A673 (cell line): ENCODE measurements around the gene GPR160. TPM values are rescaled to one million over a fixed set of nuclear protein-coding genes. Genes with fewer than 3 reads are reported as not detected.

Experiments
- BruUV-seq: library from RNA; stranded (reverse); fragments of 400-500 nt; replicated peaks from 2 replicates; lab custom pipeline; 2021; lab: Mats Ljungman, UMichigan
- CTCF ChIA-PET: fragments of 300-600 bp; sonication (Branson Sonifier 250); formaldehyde crosslinking; loops from one replicate; lab custom pipeline; 2022; ENCODE audit warnings: antibody characterized with exemption; lab: Charles Lee
- POLR2A ChIA-PET: fragments of 300-600 bp; sonication (Branson Sonifier 250); formaldehyde crosslinking; loops from one replicate; lab custom pipeline; 2022; ENCODE audit warnings: antibody characterized with exemption; ENCODE audit not compliant: low non-redundant PET; lab: Charles Lee
- DNase-seq: peaks from one replicate; pipeline ENCODE4 v3.0.0-alpha.2; 2015; ENCODE audit warnings: low spot score
- H3K27ac ChIP-seq: fragments of 200-600 bp; sonication (generic); 2 replicates; pipeline ENCODE4 v1.5.1; 2016; ENCODE audit warnings: mixed run types, low read depth, mild to moderate bottlenecking, mixed read lengths, antibody characterized with exemption, low read length; ENCODE audit not compliant: poor library complexity, severe bottlenecking
- H3K27me3 ChIP-seq: fragments of 200-600 bp; sonication (generic); replicated peaks from 2 replicates; pipeline ENCODE4 v1.6.1; 2017; ENCODE audit warnings: mixed run types, low read depth, mild to moderate bottlenecking, mixed read lengths, antibody characterized with exemption, low read length; ENCODE audit not compliant: insufficient read depth, poor library complexity
- H3K36me3 ChIP-seq: fragments of 200-600 bp; sonication (generic); 2 replicates; pipeline ENCODE4 v1.6.1; 2016; ENCODE audit warnings: mixed run types, mild to moderate bottlenecking, mixed read lengths, antibody characterized with exemption, low read length; ENCODE audit not compliant: insufficient read depth, poor library complexity, severe bottlenecking
- H3K4me1 ChIP-seq: fragments of 200-600 bp; sonication (generic); 2 replicates; pipeline ENCODE4 v1.6.1; 2017; ENCODE audit warnings: mixed run types, mild to moderate bottlenecking, mixed read lengths, antibody characterized with exemption, low read length; ENCODE audit not compliant: insufficient read depth, poor library complexity, severe bottlenecking
- H3K4me3 ChIP-seq: fragments of 200-600 bp; sonication (generic); 2 replicates; pipeline ENCODE4 v1.5.1; 2016; ENCODE audit warnings: low read depth, mixed run types, mild to moderate bottlenecking, mixed read lengths, low read length; ENCODE audit not compliant: poor library complexity, severe bottlenecking
- H3K9me3 ChIP-seq: fragments of 200-600 bp; sonication (generic); 2 replicates; pipeline ENCODE4 v1.6.1; 2016; ENCODE audit warnings: mixed run types, low read depth, mild to moderate bottlenecking, mixed read lengths, antibody characterized with exemption, low read length; ENCODE audit not compliant: poor library complexity, severe bottlenecking
- EZH2 ChIP-seq: fragments of 200-600 bp; sonication (generic); IDR thresholded peaks from 2 replicates; pipeline ENCODE4 v1.6.1; 2017; ENCODE audit warnings: borderline replicate concordance, low read depth, mild to moderate bottlenecking, mixed read lengths, antibody characterized with exemption, low read length; ENCODE audit not compliant: poor library complexity, severe bottlenecking
- intact Hi-C: fragments of 100-400 bp; cut with micrococcal nuclease; formaldehyde crosslinking; loops from one replicate; pipeline ENCODE4 v1.10.0; 2022; ENCODE audit not compliant: unreplicated experiment
- total RNA-seq: library from RNA; stranded (reverse); gene quantifications from 2 replicates; pipeline ENCODE4 v1.2.3, GENCODE V29; 2021
- TF ChIP-seq, protein P1 (sequence below): fragments of 300-800, 200-600 bp; sonication (generic); conservative IDR thresholded peaks from 2 replicates; pipeline ENCODE4 v1.5.1; 2017; ENCODE audit warnings: low read depth, mild to moderate bottlenecking, antibody characterized with exemption, low read length, moderate library complexity, mixed read lengths

The GPR160 gene
- total RNA-seq, 1 experiment from 2014 or later = 11.2 TPM

DNA sequence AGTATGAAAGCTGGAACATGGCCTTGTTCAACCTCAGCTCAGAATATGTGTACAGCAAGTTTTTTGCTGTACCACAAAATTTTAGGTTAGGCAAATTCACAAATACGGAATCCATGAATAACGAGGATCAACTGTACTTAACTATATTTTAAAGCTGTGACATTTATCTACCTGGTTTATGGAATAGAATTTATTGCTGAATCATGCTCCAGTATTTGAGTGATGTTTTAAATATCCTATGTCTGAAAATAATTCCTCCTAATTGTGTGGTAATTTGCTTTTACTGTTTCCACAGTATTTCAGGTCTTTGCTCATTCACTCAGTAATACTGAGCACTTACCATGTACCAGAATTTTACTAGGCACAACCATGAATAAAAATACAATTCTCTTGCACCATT is 41.7 kb upstream of the GPR160 start:
- intact Hi-C loops = no loop called here
- ChIA-PET CTCF (no interaction called here), POLR2A (no interaction called here)
- TF ChIP-seq, protein P1, sequence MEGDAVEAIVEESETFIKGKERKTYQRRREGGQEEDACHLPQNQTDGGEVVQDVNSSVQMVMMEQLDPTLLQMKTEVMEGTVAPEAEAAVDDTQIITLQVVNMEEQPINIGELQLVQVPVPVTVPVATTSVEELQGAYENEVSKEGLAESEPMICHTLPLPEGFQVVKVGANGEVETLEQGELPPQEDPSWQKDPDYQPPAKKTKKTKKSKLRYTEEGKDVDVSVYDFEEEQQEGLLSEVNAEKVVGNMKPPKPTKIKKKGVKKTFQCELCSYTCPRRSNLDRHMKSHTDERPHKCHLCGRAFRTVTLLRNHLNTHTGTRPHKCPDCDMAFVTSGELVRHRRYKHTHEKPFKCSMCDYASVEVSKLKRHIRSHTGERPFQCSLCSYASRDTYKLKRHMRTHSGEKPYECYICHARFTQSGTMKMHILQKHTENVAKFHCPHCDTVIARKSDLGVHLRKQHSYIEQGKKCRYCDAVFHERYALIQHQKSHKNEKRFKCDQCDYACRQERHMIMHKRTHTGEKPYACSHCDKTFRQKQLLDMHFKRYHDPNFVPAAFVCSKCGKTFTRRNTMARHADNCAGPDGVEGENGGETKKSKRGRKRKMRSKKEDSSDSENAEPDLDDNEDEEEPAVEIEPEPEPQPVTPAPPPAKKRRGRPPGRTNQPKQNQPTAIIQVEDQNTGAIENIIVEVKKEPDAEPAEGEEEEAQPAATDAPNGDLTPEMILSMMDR = no peak
- no peak for TF ChIP-seq EZH2
- no peak for DNase-seq
- no peak overlapping the region for H3K27ac ChIP-seq
- H3K4me1 ChIP-seq = no peaks in the 10 kb centered on the region
- no peak overlapping the region for H3K4me3 ChIP-seq
- no peaks in the 10 kb centered on the region for H3K9me3 ChIP-seq
- peaks cover 32% of the 10 kb centered on the region for H3K36me3 ChIP-seq
- no TSS peak for BruUV-seq
- H3K27me3 ChIP-seq = no peaks in the 10 kb centered on the region

DNA sequence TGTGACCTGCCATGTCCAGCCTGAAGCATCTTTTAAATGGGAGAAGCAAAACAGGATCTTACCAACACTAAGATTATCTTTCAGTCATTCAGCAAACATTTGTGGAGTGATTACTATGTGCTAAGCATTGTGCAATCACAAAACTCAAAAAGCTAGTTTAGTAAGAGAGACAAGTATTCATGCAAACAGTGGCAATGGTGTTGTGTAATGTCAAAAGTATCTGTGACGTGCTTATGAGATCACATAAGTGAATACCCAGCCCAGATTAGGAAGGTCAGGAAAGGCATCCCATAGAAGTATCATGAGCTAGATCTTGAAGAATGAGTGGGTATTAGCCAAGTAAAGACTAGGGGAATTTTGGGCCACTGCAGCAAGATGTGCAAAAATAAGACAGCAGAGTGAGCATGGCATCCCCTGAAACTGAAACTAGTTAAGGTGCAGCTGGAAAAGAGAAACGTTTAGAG is 39.1 kb upstream of the GPR160 start:
- Histone ChIP-seq H3K27me3 (no peaks in the 10 kb centered on the region), H3K4me1 (no peaks in the 10 kb centered on the region), H3K4me3 (no peak overlapping the region), H3K27ac (no peak overlapping the region), H3K9me3 (no peaks in the 10 kb centered on the region), H3K36me3 (peaks cover 19% of the 10 kb centered on the region)
- no peak for TF ChIP-seq EZH2
- POLR2A ChIA-PET = no interaction called here
- intact Hi-C loops = no loop called here
- DNase-seq = no peak
- CTCF ChIA-PET = no interaction called here
- BruUV-seq = no TSS peak

DNA sequence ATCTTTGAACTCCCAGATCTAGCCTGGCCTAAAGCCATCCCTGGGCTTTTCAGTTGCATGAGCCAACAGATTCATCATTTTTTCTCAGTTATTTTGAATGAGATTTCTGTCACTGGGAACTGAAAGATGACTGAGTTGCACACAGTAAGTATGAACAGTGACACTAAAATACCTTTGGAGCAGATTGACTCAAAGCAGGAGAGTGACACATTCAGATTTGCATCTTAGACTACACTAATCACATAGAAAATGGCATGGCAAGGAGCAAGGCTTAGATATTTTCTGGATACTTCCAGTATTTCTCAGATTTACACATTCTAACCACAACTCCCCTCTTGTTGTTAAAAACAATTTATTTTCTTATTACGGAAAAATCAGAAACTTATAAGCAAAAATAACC is 38.4 kb upstream of the GPR160 start:
- Histone ChIP-seq H3K27me3 (no peaks in the 10 kb centered on the region), H3K27ac (no peak overlapping the region), H3K4me3 (no peak overlapping the region), H3K4me1 (no peaks in the 10 kb centered on the region), H3K36me3 (peaks cover 11% of the 10 kb centered on the region), H3K9me3 (no peaks in the 10 kb centered on the region)
- DNase-seq = no peak
- POLR2A ChIA-PET = no interaction called here
- CTCF ChIA-PET = no interaction called here
- BruUV-seq = no TSS peak
- TF ChIP-seq, protein P1 = no peak
- no peak for TF ChIP-seq EZH2
- intact Hi-C loops = no loop called here

DNA sequence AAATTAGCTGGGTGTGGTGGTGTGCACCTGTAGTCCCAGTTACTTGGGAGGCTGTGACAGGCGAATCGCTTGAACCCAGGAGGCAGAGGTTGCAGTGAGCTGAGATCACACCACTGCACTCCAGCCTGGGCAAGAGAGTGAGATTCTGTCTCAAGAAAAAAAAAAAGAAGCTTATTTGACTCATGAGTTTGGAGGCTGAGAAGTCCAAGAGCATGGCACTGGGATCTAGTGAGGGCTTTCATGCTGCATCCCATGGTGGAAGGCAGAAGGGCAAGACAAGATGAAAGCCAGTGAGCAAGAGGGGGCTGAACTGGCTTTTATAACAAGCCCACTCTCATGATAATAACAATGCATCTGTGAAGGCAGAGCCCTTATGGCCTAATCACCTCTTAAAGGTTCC is 37.7 kb upstream of the GPR160 start:
- CTCF ChIA-PET = no interaction called here

More for the DNA sequence above, 37.7 kb upstream of the GPR160 start:
- Histone ChIP-seq H3K9me3 (no peaks in the 10 kb centered on the region), H3K4me3 (no peak overlapping the region), H3K4me1 (no peaks in the 10 kb centered on the region), H3K36me3 (peaks cover 5% of the 10 kb centered on the region), H3K27me3 (no peaks in the 10 kb centered on the region), H3K27ac (no peak overlapping the region)
- TF ChIP-seq EZH2 = no peak
- TF ChIP-seq, protein P1 = no peak
- BruUV-seq = no TSS peak
- POLR2A ChIA-PET = interaction anchor here (1.0 kb wide), 1 partner anchor 21 kb away, joined by 11 read pairs; no protein-coding TSS in a partner anchor
- intact Hi-C loops = no loop called here
- no peak for DNase-seq
